ENCODE measurements around the gene RGL1.

The RGL1 gene

GRCh38 chr1:183869664-183870063 lies 64.7 kb downstream of the RGL1 start:
- DNase-seq (ENCODE audit: low read depth) = no peak

- DNase-seq (ENCODE audit: low read depth) = no peak
These were observed 65.6 kb downstream of the RGL1 start for GRCh38 chr1:183870351-183871077.

- no peak for DNase-seq (ENCODE audit: low read depth)
These were observed 66.2 kb downstream of the RGL1 start for GRCh38 chr1:183871142-183871541.

- DNase-seq (ENCODE audit: low read depth) = no peak
These were observed 66.7 kb downstream of the RGL1 start for GRCh38 chr1:183871601-183872000.

GRCh38 chr1:183872403-183872802 lies 67.5 kb downstream of the RGL1 start:
- DNase-seq (ENCODE audit: low read depth) = no peak

- no peak for DNase-seq (ENCODE audit: low read depth)
These were observed 68.7 kb downstream of the RGL1 start for GRCh38 chr1:183873642-183874041.

GRCh38 chr1:183876309-183876708 lies 71.4 kb downstream of the RGL1 start:
- no peak for DNase-seq (ENCODE audit: low read depth)

GRCh38 chr1:183877053-183877720 lies 72.3 kb downstream of the RGL1 start:
- peak; percentile 68 for DNase-seq (ENCODE audit: low read depth)

GRCh38 chr1:183879494-183879893 lies 74.6 kb downstream of the RGL1 start:
- no peak for DNase-seq (ENCODE audit: low read depth)

GRCh38 chr1:183879966-183880365 lies 75.0 kb downstream of the RGL1 start:
- DNase-seq (ENCODE audit: low read depth) = no peak

GRCh38 chr1:183880531-183881243 lies 75.8 kb downstream of the RGL1 start:
- DNase-seq (ENCODE audit: low read depth) = no peak

GRCh38 chr1:183881387-183882131 lies 76.6 kb downstream of the RGL1 start:
- no peak for DNase-seq (ENCODE audit: low read depth)

GRCh38 chr1:183882335-183883167 lies 77.6 kb downstream of the RGL1 start:
- DNase-seq (ENCODE audit: low read depth) = no peak

- DNase-seq (ENCODE audit: low read depth) = no peak
These were observed 78.7 kb downstream of the RGL1 start for GRCh38 chr1:183883623-183884022.

- no peak for DNase-seq (ENCODE audit: low read depth)
These were observed 79.6 kb downstream of the RGL1 start for GRCh38 chr1:183884526-183884925.

GRCh38 chr1:183885142-183885735 lies 80.3 kb downstream of the RGL1 start:
- DNase-seq (ENCODE audit: low read depth) = no peak

GRCh38 chr1:183886083-183886828 lies 81.3 kb downstream of the RGL1 start:
- DNase-seq (ENCODE audit: low read depth) = no peak

GRCh38 chr1:183886853-183887252 lies 81.9 kb downstream of the RGL1 start:
- DNase-seq (ENCODE audit: low read depth) = no peak

GRCh38 chr1:183887826-183888819 lies 83.2 kb downstream of the RGL1 start:
- DNase-seq (ENCODE audit: low read depth) = no peak

Measured in stromal cell of bone marrow (primary cell).